Lung (tissue), 12 donors: ENCODE data around the gene AARS2. TPM values are rescaled to one million over a fixed set of nuclear protein-coding genes. Genes with fewer than 3 reads are reported as not detected.
"Not testable (repeated sequence)": the region's sequence is repeated elsewhere in the genome, so short reads cannot be mapped to it uniquely, and the experiment has no call there.

Source experiments
- ATAC-seq: fragments of 200-7000 bp; cut with Tn5 transposase; one replicate; pipeline ENCODE4 v1.9.1; 2020; ENCODE audit warnings: moderate number of reproducible peaks; ENCODE audit not compliant: insufficient read depth, low FRiP score
- DNase-seq, 3 donors: peaks; one replicate each; pipeline ENCODE4 v3.0.0-alpha.2; 2013 to 2017
- H3K27ac ChIP-seq, 2 donors: one replicate each; pipeline ENCODE4 v1.5.1; 2013; ENCODE audit warnings: mild to moderate bottlenecking in 2 of 2, moderate library complexity in 2 of 2, control low read depth in 1 of 2, inconsistent platforms in 1 of 2, low read depth in 1 of 2, low read length in 1 of 2
- H3K27me3 ChIP-seq, 3 donors: one replicate each; pipeline ENCODE4 v1.5.1; 2013; ENCODE audit warnings: low read length in 2 of 3; ENCODE audit not compliant: control insufficient read depth in 3 of 3, insufficient read depth in 3 of 3
- H3K36me3 ChIP-seq, 4 donors: one replicate each; pipeline ENCODE4 v1.5.1; 2013; ENCODE audit warnings: low read length in 4 of 4, mild to moderate bottlenecking in 1 of 4, moderate library complexity in 1 of 4; ENCODE audit not compliant: control insufficient read depth in 4 of 4, insufficient read depth in 4 of 4
- H3K4me1 ChIP-seq, 5 donors: one replicate each; pipeline ENCODE4 v1.5.1; 2013; ENCODE audit warnings: low read length in 5 of 5, mild to moderate bottlenecking in 2 of 5, moderate library complexity in 1 of 5; ENCODE audit not compliant: control insufficient read depth in 5 of 5, insufficient read depth in 5 of 5
- H3K4me3 ChIP-seq: one replicate; pipeline ENCODE4 v1.5.1; 2013; ENCODE audit warnings: mild to moderate bottlenecking, control low read depth, moderate library complexity
- H3K9ac ChIP-seq, 2 donors: one replicate each; pipeline ENCODE4 v1.5.1; 2013; ENCODE audit warnings: low read length in 2 of 2, control low read depth in 1 of 2; ENCODE audit not compliant: insufficient read depth in 1 of 2
- H3K9me3 ChIP-seq, 4 donors: one replicate each; pipeline ENCODE4 v1.5.1; 2013; ENCODE audit warnings: low read length in 3 of 4, mild to moderate bottlenecking in 1 of 4, moderate library complexity in 1 of 4; ENCODE audit not compliant: control insufficient read depth in 4 of 4, insufficient read depth in 3 of 4
- CTCF ChIP-seq: IDR thresholded peaks from 2 replicates; pipeline ENCODE4 v1.5.1; 2012; ENCODE audit warnings: mild to moderate bottlenecking; ENCODE audit errors: control extremely low read depth, extremely low read depth
- WGBS, 2 donors: extraction: QIAGEN DNeasy Blood & Tissue Kit; methylation state at CpG; one replicate each; pipeline ENCODE4 v1.1.7; 2013; 5-methylcytosine and 5-hydroxymethylcytosine counted together
- polyA plus RNA-seq, 2 donors: library from polyadenylated mRNA; stranded (reverse); fragments of 200-250 nt; gene quantifications; one replicate each; pipeline ENCODE4 v1.2.1, GENCODE V29; 2013
- total RNA-seq, 2 donors: library from RNA; depleted of rRNA in 1 of 2; stranded (reverse); fragments of >200 nt in 1 of 2; gene quantifications; one replicate each; pipeline ENCODE4 v1.2.1, GENCODE V29; 2014 to 2021
- donor health status: control.
- donor health status: control.
- donor health status: Bipolar disorder and iron deficiency.
- donor health status: healthy.
- donor health status: DM: yes; HTN: yes; CAD: no.

AARS2 gene
- total and polyA plus RNA-seq, 4 donors = 4.8 to 13.7 (median 9.4) TPM

GRCh38 chr6:44327760-44328159 is 14.6 kb upstream of the AARS2 start:
- no peak overlapping the region for H3K9ac ChIP-seq
- peaks cover 0 to 29% (median 12%) of the 10 kb centered on the region in 3 donors for H3K27me3 ChIP-seq
- H3K36me3 ChIP-seq = no peaks in the 10 kb centered on the region
- H3K27ac ChIP-seq = no peak overlapping the region
- H3K9me3 ChIP-seq = no peaks in the 10 kb centered on the region
- DNase-seq (no peak), ATAC-seq (no peak)
- WGBS, 2 donors = 76 to 87% methylated on average over 2 of the region's 2 CpGs
- no peaks in the 10 kb centered on the region for H3K4me1 ChIP-seq
- H3K4me3 ChIP-seq = no peak overlapping the region
- no peak for TF ChIP-seq CTCF

- Histone ChIP-seq H3K27me3 (peaks cover 0 to 25% (median 12%) of the 10 kb centered on the region in 3 donors), H3K27ac (no peak overlapping the region), H3K4me3 (no peak overlapping the region), H3K9ac (no peak overlapping the region), H3K4me1 (no peaks in the 10 kb centered on the region), H3K9me3 (no peaks in the 10 kb centered on the region), H3K36me3 (no peaks in the 10 kb centered on the region)
- ATAC-seq (no peak), DNase-seq (no peak)
- TF ChIP-seq CTCF = no peak
These were observed 13.9 kb upstream of the AARS2 start for GRCh38 chr6:44327096-44327495.

GRCh38 chr6:44321210-44321609 is 8.1 kb upstream of the AARS2 start:
- DNase-seq = no peak
- TF ChIP-seq CTCF = no peak
- H3K4me1 ChIP-seq = no peaks in the 10 kb centered on the region
- H3K36me3 ChIP-seq = no peaks in the 10 kb centered on the region
- peaks cover 0 to 15% (median 0%) of the 10 kb centered on the region in 3 donors for H3K27me3 ChIP-seq
- no peaks in the 10 kb centered on the region for H3K9me3 ChIP-seq
- 87 to 90% methylated on average over 3 of the region's 3 CpGs for WGBS, 2 donors
- no peak for ATAC-seq
- H3K9ac ChIP-seq = no peak overlapping the region
- no peak overlapping the region for H3K27ac ChIP-seq
- H3K4me3 ChIP-seq = no peak overlapping the region

- H3K27me3 ChIP-seq = peaks cover 0 to 17% (median 0%) of the 10 kb centered on the region in 3 donors
- not testable (repeated sequence) for H3K36me3 ChIP-seq, DNase-seq, H3K9ac ChIP-seq, H3K27ac ChIP-seq, H3K4me3 ChIP-seq, H3K4me1 ChIP-seq, ATAC-seq, H3K9me3 ChIP-seq
- WGBS, 2 donors = 60 to 84% methylated on average over 9 of the region's 9 CpGs
These were observed 4.0 kb upstream of the AARS2 start for GRCh38 chr6:44317136-44317631.
